ENCODE results near the gene TEX14.

GRCh38 chr17:58520843-58521430 is 170.9 kb downstream of the TEX14 start:
- TF ChIP-seq CTCF (IDR thresholded peaks at IDR 0.05) (peak; percentile 18 to 54 (median 35)), EP300 (IDR thresholded peaks at IDR 0.05; ENCODE audit: low read depth) (no peak), POLR2A (IDR thresholded peaks at IDR 0.05) (no peak)

All from transverse colon (tissue), 3 donors.